GM18498 (cell line): Measurements from ENCODE around the gene OSBPL1A.

ENCODE experiments used
- ATAC-seq: cut with Tn5 transposase; IDR thresholded peaks from one replicate; pipeline ENCODE4 v1.9.1; 2021; ENCODE audit warnings: mild to moderate bottlenecking, moderate library complexity; ENCODE audit not compliant: unreplicated experiment

OSBPL1A gene

DNA sequence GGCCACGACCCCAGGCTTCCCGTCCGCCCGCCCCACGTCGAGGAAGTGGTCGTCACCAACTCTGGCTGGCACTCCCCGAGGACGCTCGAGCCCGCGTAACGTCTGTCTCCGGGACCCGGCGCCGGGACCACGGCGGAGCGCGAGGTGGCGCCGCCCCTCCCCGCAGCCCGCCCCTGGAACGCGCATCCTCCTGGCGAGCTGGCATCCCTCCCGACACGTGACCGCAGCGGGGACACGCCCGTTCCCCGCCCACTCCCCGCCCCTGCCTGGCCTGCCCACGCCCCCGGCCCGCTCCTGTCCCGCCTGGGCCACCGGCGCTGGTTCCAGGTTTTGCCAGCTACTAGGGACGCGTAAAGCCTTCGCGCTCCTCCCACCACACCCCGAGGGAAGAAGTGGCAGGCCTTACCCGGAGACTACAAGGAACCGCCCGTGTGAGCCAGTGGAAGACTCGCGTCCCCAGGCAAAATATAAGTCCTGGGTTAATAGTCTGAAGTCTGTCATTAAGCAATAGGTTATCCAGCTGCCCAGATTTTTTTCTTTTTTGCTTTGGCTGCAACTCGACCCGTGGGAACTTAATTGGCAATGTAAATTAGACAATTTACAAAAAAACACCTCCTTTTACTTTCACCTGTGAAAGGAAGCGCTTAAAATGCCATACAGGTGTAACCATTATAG is at the start of gene OSBPL1A:
Gene OSBPL1A (minus strand): TSS at position 131 of the 675 bp plus-strand sequence. CDS start 20,291 bp downstream, outside the sequence.
- peak; percentile 79 for ATAC-seq

DNA sequence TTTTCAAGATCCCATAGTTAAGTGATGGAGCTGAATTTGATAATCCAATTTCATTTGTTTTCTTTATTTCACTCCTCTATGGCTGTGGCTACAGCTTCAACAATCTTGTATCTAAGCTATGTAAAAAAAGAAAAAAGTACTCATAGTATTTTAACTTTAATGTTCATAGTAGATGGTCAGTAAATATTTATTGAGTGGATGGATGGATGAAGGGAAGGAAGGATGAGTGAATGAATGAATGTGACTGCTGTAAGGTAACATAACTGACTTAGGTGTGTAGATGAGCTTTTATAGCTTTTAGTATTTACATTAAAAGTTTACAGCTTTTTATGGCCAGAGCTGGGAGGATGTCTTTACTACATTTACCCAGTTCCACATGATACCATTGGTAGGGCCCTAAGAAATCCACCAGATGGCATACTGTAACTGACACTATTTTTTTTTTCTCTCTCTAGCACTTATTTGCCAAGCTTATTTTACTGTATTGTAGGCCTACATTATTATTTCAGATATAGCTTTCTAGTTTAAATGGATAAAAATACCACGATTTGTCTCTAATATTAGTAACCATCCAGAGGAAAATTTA is 49.4 kb upstream of the OSBPL1A start:
- no peak for ATAC-seq

- peak; percentile 56 for ATAC-seq
Measured at GRCh38 chr18:24446453-24446852, 48.8 kb upstream of the OSBPL1A start.

DNA sequence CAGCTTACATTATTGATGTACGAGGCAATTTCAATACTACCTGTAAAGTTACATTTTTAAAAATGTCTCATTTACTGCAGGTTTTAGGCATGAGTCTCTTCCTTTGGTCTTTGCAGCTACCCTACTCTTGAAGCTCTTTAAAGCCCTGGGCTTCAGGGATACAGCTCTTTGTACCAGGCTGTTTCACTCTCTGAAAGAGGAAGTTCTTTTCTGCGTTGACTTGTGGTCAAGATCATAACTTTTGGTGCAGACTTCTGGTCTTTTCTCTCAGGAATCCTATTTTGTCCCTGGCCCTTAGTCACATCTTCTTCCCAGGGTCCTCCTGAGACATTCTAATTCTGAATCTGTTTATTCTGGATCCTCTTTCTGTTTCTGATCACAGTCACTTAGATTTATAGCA is 46.2 kb upstream of the OSBPL1A start:
- peak; percentile 89 for ATAC-seq

DNA sequence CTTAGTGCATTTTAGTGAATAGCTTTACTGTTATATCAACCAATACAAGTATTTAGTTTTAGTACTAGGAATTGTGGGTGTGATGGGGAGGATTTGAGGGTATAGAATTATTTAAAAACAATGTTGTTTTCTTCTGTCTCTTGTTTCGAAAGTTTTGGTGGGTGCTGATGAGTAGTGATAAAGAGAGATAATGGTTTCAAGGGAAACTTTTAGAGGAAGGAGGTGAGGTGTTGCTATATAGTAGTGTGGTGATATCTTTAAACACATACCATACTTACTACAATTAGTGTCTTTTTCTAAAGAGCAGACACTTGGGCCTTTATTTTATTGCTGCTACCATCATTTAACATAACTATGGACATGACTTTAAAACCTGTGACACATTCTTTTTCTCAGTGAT is 39.3 kb upstream of the OSBPL1A start:
- ATAC-seq, result no peak

DNA sequence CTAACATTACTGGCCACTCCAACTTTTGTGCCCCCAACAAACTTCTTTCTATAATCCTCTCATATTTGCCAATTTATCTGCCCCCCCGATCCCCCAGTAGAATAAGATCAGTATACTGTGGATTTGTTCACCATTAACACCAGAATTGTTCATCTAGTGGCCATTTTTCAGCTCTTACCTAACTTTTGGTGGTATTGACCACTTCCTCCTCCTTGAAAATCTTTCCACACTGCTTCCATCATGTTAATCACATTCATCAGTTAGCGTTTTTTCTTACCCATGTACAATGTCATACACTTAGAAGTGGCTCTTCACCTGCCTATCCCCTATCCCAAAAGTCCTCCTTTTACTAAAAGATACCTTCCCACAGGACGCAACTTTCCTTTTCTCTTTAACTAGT is 35.0 kb upstream of the OSBPL1A start:
- no peak for ATAC-seq

DNA sequence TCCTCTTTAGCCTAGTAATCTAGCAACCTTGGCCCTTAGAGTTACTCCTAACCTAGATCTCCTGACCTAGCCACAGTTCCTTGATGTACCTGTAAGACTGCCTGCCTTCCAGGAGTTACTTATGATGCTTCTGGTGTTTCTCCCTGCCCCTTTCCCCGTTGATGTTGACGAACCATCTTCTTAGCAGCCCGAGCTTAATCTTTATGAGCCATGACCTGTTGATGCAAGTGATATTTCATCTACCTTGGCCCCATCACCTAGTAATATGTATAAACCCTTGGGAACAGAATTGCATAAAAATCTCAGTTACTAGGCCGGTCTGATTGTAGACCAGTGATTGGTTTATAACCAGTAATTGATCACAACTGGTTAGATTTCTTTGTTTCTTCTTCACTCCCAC is 31.6 kb upstream of the OSBPL1A start:
- ATAC-seq, result no peak

- ATAC-seq, result no peak
Measured at GRCh38 chr18:24428709-24429108, 31.1 kb upstream of the OSBPL1A start.

- no peak for ATAC-seq
Measured at GRCh38 chr18:24427484-24427883, 29.9 kb upstream of the OSBPL1A start.

GRCh38 chr18:24426398-24427294 is 29.0 kb upstream of the OSBPL1A start, which contains the start of gene IMPACT:
Gene IMPACT, plus strand, starts transcription at chr18:24426670. Its CDS starts 87 bp downstream, at chr18:24426757.
- peak; percentile 96 for ATAC-seq

DNA sequence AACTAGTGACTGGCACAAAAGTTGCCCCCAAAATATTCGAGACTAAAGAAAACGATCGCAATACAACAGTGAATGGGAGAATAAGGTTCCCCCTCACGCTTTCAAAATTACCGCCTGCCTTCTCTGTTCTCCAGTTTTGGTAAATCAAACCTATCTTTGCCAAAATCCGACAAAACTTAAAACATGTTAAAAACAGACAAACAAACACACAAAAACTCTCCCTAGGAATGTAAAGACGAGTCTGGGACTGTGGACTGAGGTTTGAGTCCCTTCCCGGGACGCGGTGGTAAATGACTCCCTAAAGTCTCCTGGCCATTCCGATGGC is 28.4 kb upstream of the OSBPL1A start:
- no peak for ATAC-seq

DNA sequence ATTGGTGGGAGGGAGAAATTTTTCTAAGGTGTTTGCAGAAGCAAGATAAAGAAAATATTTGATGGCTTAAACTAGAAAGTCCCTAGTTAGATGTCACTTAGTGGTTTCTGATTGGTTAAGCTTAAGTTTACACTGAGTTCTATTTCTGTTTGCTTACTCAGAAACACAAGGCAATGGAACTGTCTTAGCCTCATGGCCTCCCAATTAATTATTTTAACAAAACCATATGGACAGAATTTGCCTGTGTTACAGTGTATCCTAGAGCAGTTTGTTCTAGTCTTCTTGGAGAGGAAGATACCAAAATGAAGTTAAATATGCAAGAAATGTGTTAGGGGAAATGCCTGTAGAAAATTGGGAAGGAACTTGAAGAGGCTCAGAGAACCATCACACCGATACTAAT is 24.2 kb upstream of the OSBPL1A start:
- no peak for ATAC-seq

DNA sequence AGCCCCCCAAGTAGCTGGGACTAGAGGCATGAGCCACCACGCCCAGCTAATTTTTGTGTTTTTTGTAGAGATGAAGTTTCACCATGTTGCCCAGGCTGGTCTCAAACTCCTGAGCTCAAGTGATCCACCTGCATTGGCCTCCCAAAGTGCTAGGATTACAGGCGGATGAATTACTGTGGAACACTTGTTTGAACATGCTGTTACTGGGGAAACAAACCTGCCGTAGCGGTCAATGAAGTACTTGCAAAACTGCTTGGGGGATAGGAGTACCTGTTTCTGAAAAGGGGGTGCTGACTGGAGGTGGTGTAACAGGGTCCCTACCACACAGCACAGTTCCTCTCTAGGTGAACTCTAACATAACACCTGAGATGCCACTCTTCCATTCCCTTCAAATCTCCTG is 22.9 kb upstream of the OSBPL1A start:
- ATAC-seq, result no peak

GRCh38 chr18:24417480-24417879 is 19.9 kb upstream of the OSBPL1A start:
- ATAC-seq, result no peak

- ATAC-seq, result peak; percentile 75
Measured at GRCh38 chr18:24414349-24415003, 16.9 kb upstream of the OSBPL1A start.

GRCh38 chr18:24413148-24413547 is 15.5 kb upstream of the OSBPL1A start:
- no peak for ATAC-seq

DNA sequence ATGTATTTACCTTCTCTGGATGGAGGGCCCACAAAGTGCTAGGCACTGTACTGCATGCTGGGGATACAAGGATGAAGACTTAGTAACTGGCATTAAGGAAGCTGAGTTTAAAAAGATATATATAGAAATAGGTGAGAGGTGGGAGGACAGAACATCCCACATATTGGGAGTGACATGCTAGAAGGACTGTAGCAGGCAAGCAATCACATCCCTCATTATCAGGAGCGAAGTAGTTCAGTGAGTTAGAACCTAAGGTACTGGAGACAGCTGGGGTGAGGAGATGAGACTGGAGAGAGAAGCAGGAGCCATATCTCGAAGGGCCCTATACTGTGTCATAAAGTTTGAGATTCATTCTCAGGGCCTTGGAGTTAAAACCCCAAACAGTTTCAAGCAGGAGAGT is 10.9 kb upstream of the OSBPL1A start:
- ATAC-seq, result no peak

DNA sequence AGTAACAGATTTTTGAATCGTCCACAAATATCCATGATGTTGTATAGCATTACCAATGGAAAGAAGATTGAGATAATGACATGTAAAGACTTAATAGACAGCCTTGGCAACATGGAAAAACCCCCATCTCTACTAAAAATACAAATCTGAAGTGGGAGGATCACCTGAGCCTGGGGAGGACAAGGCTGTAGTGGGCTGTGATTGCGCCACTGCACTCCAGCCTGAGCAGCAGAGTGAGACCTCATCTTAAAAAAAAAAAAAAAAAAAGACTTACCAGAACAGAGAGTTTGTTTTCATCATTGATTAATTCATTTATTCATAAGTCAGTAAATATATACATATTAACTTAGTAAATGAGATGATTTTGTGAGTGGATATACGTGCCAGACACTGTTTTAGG is 7.0 kb upstream of the OSBPL1A start:
- ATAC-seq, result no peak

DNA sequence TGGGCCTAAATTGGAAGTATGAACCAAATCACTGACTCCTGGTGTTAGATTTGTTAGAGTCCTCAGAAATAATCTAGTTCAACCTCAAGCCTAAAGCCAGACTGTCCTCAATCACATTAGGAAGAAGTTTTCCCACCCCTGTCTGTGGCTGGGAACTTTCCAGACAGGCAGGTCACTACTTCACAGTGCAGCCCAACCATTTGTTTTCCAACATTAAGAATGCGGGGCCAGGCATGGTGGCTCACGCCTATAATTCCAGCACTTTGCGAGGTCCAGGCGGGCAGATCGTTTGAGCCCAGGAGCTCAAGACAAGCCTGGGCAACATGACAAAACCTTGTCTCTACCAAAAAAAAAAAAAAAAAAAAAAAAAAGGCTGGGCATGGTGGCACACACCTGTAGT is 5.5 kb upstream of the OSBPL1A start:
- ATAC-seq, result no peak

- ATAC-seq, result no peak
Measured at GRCh38 chr18:24402209-24402785, 4.7 kb upstream of the OSBPL1A start.

- ATAC-seq, result no peak
Measured at GRCh38 chr18:24400587-24400986, 3.0 kb upstream of the OSBPL1A start.
